ENCODE measurements around the gene JADE2. TPM values are rescaled to one million over a fixed set of nuclear protein-coding genes. Genes with fewer than 3 reads are reported as not detected.

The JADE2 gene
- total RNA-seq, 2 experiments from 2014 or later, result 78.4 to 86.6 TPM

- H3K27me3 Mint-ChIP-seq (ENCODE audit: low read depth), result no peaks in the 10 kb centered on the region
- CTCF ChIA-PET, result interaction anchor here (0.6 to 2.1 kb wide), 26 partner anchors 9 to 394 kb away, joined by 3 to 19 read pairs (median 4); partner anchors contain the start of genes CDKN2AIPNL and UBE2B
These were observed 52.5 kb downstream of the JADE2 start for GRCh38 chr5:134577796-134578577.

GRCh38 chr5:134578578-134579283 is 53.3 kb downstream of the JADE2 start:
- H3K4me1 Mint-ChIP-seq (ENCODE audit: low read depth), result peaks cover 15% of the 10 kb centered on the region
- no peak for DNase-seq
- no peak overlapping the region for H3K4me3 Mint-ChIP-seq
- H3K9me3 Mint-ChIP-seq, result no peaks in the 10 kb centered on the region
- H3K27me3 Mint-ChIP-seq (ENCODE audit: low read depth), result no peaks in the 10 kb centered on the region
- H3K36me3 Mint-ChIP-seq (ENCODE audit: low read depth), result peaks cover 26% of the 10 kb centered on the region
- intact Hi-C loops (cut with micrococcal nuclease), result no loop called here
- CTCF ChIA-PET, result interaction anchor here (0.7 to 2.1 kb wide), 25 partner anchors 9 to 395 kb away, joined by 3 to 19 read pairs (median 4); partner anchors contain the start of genes CDKN2AIPNL and UBE2B
- no peak overlapping the region for H3K27ac Mint-ChIP-seq

More at GRCh38 chr5:134577796-134578577, 52.5 kb downstream of the JADE2 start:
- peak overlapping the region; percentile 69 for H3K27ac Mint-ChIP-seq
- H3K36me3 Mint-ChIP-seq (ENCODE audit: low read depth), result peaks cover 32% of the 10 kb centered on the region
- H3K4me1 Mint-ChIP-seq (ENCODE audit: low read depth), result peaks cover 15% of the 10 kb centered on the region
- no peak overlapping the region for H3K4me3 Mint-ChIP-seq
- intact Hi-C loops (cut with micrococcal nuclease), result loop anchor here (1.0 to 2.0 kb wide), 4 partner anchors 22 to 275 kb away; no protein-coding TSS in a partner anchor
- peak; percentile 91 for DNase-seq
- H3K9me3 Mint-ChIP-seq, result no peaks in the 10 kb centered on the region

GRCh38 chr5:134579284-134579771 is 53.9 kb downstream of the JADE2 start:
- DNase-seq, result no peak
- H3K27ac Mint-ChIP-seq, result no peak overlapping the region

GRCh38 chr5:134580001-134580460 is 54.6 kb downstream of the JADE2 start:
- CTCF ChIA-PET, result interaction anchor here (0.7 to 1.9 kb wide), 6 partner anchors 52 to 396 kb away, joined by 3 to 8 read pairs (median 4); partner anchors contain the start of gene CDKN2AIPNL
- Mint-ChIP-seq H3K27me3 (ENCODE audit: low read depth) (no peaks in the 10 kb centered on the region), H3K4me3 (no peak overlapping the region), H3K27ac (no peak overlapping the region), H3K9me3 (no peaks in the 10 kb centered on the region), H3K36me3 (ENCODE audit: low read depth) (peaks cover 24% of the 10 kb centered on the region), H3K4me1 (ENCODE audit: low read depth) (peaks cover 15% of the 10 kb centered on the region)
- intact Hi-C loops (cut with micrococcal nuclease), result no loop called here
- DNase-seq, result no peak

More at GRCh38 chr5:134579284-134579771, 53.9 kb downstream of the JADE2 start:
- Mint-ChIP-seq H3K4me3 (no peak overlapping the region), H3K4me1 (ENCODE audit: low read depth) (peaks cover 15% of the 10 kb centered on the region), H3K27me3 (ENCODE audit: low read depth) (no peaks in the 10 kb centered on the region), H3K9me3 (no peaks in the 10 kb centered on the region), H3K36me3 (ENCODE audit: low read depth) (peaks cover 26% of the 10 kb centered on the region)
- CTCF ChIA-PET, result interaction anchor here (0.7 to 1.9 kb wide), 4 partner anchors 37 to 197 kb away, joined by 3 to 8 read pairs (median 4); partner anchors contain the start of gene CDKN2AIPNL
- intact Hi-C loops (cut with micrococcal nuclease), result no loop called here

GRCh38 chr5:134581241-134581981 is 55.9 kb downstream of the JADE2 start:
- Mint-ChIP-seq H3K27ac (peak overlapping the region; percentile 18), H3K36me3 (ENCODE audit: low read depth) (peaks cover 19% of the 10 kb centered on the region), H3K9me3 (no peaks in the 10 kb centered on the region), H3K4me1 (ENCODE audit: low read depth) (peaks cover 12% of the 10 kb centered on the region), H3K27me3 (ENCODE audit: low read depth) (no peaks in the 10 kb centered on the region), H3K4me3 (no peak overlapping the region)
- DNase-seq, result no peak
- intact Hi-C loops (cut with micrococcal nuclease), result no loop called here
- CTCF ChIA-PET, result interaction anchor here (0.7 to 1.9 kb wide), 4 partner anchors 54 to 278 kb away, joined by 3 to 8 read pairs (median 4); partner anchors contain the start of gene CDKN2AIPNL

GRCh38 chr5:134582281-134582680 is 56.8 kb downstream of the JADE2 start:
- Mint-ChIP-seq H3K9me3 (no peaks in the 10 kb centered on the region), H3K36me3 (ENCODE audit: low read depth) (peaks cover 17% of the 10 kb centered on the region), H3K4me3 (no peak overlapping the region), H3K27me3 (ENCODE audit: low read depth) (no peaks in the 10 kb centered on the region), H3K4me1 (ENCODE audit: low read depth) (peaks cover 11% of the 10 kb centered on the region), H3K27ac (no peak overlapping the region)
- DNase-seq, result no peak
- CTCF ChIA-PET, result no interaction called here
- intact Hi-C loops (cut with micrococcal nuclease), result no loop called here

- Mint-ChIP-seq H3K27ac (no peak overlapping the region), H3K4me3 (no peak overlapping the region), H3K36me3 (ENCODE audit: low read depth) (peaks cover 14% of the 10 kb centered on the region), H3K9me3 (no peaks in the 10 kb centered on the region), H3K27me3 (ENCODE audit: low read depth) (no peaks in the 10 kb centered on the region), H3K4me1 (ENCODE audit: low read depth) (peaks cover 7% of the 10 kb centered on the region)
- DNase-seq, result no peak
- intact Hi-C loops (cut with micrococcal nuclease), result no loop called here
- CTCF ChIA-PET, result interaction anchor here (1.0 to 5.7 kb wide), 3 partner anchors 146 to 280 kb away, joined by 4 to 67 read pairs (median 4); no protein-coding TSS in a partner anchor
These were observed 57.5 kb downstream of the JADE2 start for GRCh38 chr5:134582941-134583340.

GRCh38 chr5:134583766-134584165 is 58.3 kb downstream of the JADE2 start:
- DNase-seq, result no peak
- intact Hi-C loops (cut with micrococcal nuclease), result no loop called here
- CTCF ChIA-PET, result interaction anchor here (0.6 to 5.7 kb wide), 7 partner anchors 8 to 281 kb away, joined by 3 to 67 read pairs (median 4); no protein-coding TSS in a partner anchor
- Mint-ChIP-seq H3K27ac (peak overlapping the region; percentile 20), H3K9me3 (no peaks in the 10 kb centered on the region), H3K4me3 (no peak overlapping the region), H3K27me3 (ENCODE audit: low read depth) (no peaks in the 10 kb centered on the region), H3K36me3 (ENCODE audit: low read depth) (peaks cover 5% of the 10 kb centered on the region), H3K4me1 (ENCODE audit: low read depth) (peaks cover 7% of the 10 kb centered on the region)

- peaks cover 2% of the 10 kb centered on the region for H3K36me3 Mint-ChIP-seq (ENCODE audit: low read depth)
- DNase-seq, result no peak
- intact Hi-C loops (cut with micrococcal nuclease), result loop anchor here (5.0 kb wide), 1 partner anchor 608 kb away; no protein-coding TSS in a partner anchor
- no peaks in the 10 kb centered on the region for H3K9me3 Mint-ChIP-seq
- no peak overlapping the region for H3K27ac Mint-ChIP-seq
- CTCF ChIA-PET, result interaction anchor here (0.7 to 5.7 kb wide), 8 partner anchors 9 to 282 kb away, joined by 3 to 67 read pairs (median 3); partner anchors contain the start of gene CAMLG
- no peaks in the 10 kb centered on the region for H3K27me3 Mint-ChIP-seq (ENCODE audit: low read depth)
- no peak overlapping the region for H3K4me3 Mint-ChIP-seq
- H3K4me1 Mint-ChIP-seq (ENCODE audit: low read depth), result peaks cover 7% of the 10 kb centered on the region
These were observed 59.2 kb downstream of the JADE2 start for GRCh38 chr5:134584662-134585061.

- H3K36me3 Mint-ChIP-seq (ENCODE audit: low read depth), result no peaks in the 10 kb centered on the region
- H3K27me3 Mint-ChIP-seq (ENCODE audit: low read depth), result no peaks in the 10 kb centered on the region
- intact Hi-C loops (cut with micrococcal nuclease), result loop anchor here (1.0 to 5.0 kb wide), 3 partner anchors 215 to 606 kb away; partner anchors contain the start of gene UBE2B
- CTCF ChIA-PET, result interaction anchor here (0.7 to 5.7 kb wide), 6 partner anchors 55 to 560 kb away, joined by 3 to 67 read pairs (median 5); no protein-coding TSS in a partner anchor
- no peaks in the 10 kb centered on the region for H3K9me3 Mint-ChIP-seq
- H3K4me1 Mint-ChIP-seq (ENCODE audit: low read depth), result peaks cover 8% of the 10 kb centered on the region
- H3K27ac Mint-ChIP-seq, result no peak overlapping the region
- H3K4me3 Mint-ChIP-seq, result no peak overlapping the region
- DNase-seq, result no peak
These were observed 60.5 kb downstream of the JADE2 start for GRCh38 chr5:134585966-134586365.

- Mint-ChIP-seq H3K9me3 (no peaks in the 10 kb centered on the region), H3K27me3 (ENCODE audit: low read depth) (no peaks in the 10 kb centered on the region), H3K36me3 (ENCODE audit: low read depth) (no peaks in the 10 kb centered on the region), H3K27ac (no peak overlapping the region), H3K4me3 (no peak overlapping the region), H3K4me1 (ENCODE audit: low read depth) (peaks cover 13% of the 10 kb centered on the region)
- intact Hi-C loops (cut with micrococcal nuclease), result loop anchor here (1.0 to 5.0 kb wide), 7 partner anchors 152 to 605 kb away; partner anchors contain the start of genes PCBD2 and UBE2B
- CTCF ChIA-PET, result interaction anchor here (0.6 to 5.7 kb wide), 68 partner anchors 9 to 547 kb away, joined by 3 to 67 read pairs (median 5); partner anchors contain the start of genes CAMLG, CDKN2AIPNL, PCBD2 and SEC24A
- peak; percentile 94 for DNase-seq
These were observed 61.5 kb downstream of the JADE2 start for GRCh38 chr5:134586866-134587524.
